Measurements from ENCODE around the gene TSPAN6. TPM values are rescaled to one million over a fixed set of nuclear protein-coding genes. Genes with fewer than 3 reads are reported as not detected.

Gene TSPAN6
- polyA plus RNA-seq, 1 donor from 2014 or later = 63.3 TPM

DNA sequence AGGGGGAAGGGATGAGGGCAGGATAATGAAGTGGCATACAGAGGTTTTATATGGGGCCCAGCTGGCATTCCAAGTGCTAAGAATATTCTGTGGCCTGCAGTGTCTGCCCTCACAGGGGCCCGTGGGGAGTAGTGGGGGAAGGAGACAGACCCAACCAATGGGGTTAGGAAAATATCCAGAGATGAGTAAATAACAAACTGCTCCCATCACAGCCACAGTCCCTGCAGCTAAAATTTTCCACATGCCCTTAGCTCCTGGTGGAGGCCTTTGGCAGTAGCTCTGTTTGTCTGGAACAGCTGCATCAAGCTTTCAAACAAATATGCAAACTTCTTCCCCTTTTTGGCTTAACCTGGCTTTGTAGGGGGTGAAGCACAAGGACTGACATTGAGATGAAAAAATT, 10.5 kb upstream of the TSPAN6 start:
- TF ChIP-seq SMC3 (conservative IDR thresholded peaks at IDR 0.05; ENCODE audit: poor library complexity) (no peak), EP300 (conservative IDR thresholded peaks at IDR 0.05; ENCODE audit: poor library complexity, severe bottlenecking) (no peak), REST (IDR thresholded peaks at IDR 0.05; ENCODE audit: borderline replicate concordance) (no peak), TAF1 (IDR thresholded peaks at IDR 0.05; ENCODE audit: low read depth) (no peak), EZH2 (IDR thresholded peaks at IDR 0.05; ENCODE audit: borderline replicate concordance, insufficient read depth, low read length, poor library complexity, severe bottlenecking) (no peak), POLR2AphosphoS5 (IDR thresholded peaks at IDR 0.05) (no peak), RAD21 (conservative IDR thresholded peaks at IDR 0.05) (no peak), CTCF (IDR thresholded peaks at IDR 0.05; ENCODE audit: poor library complexity, severe bottlenecking) (no peak), MXI1 (conservative IDR thresholded peaks at IDR 0.05; ENCODE audit: poor library complexity, severe bottlenecking) (no peak)
- H3K27me3 ChIP-seq (ENCODE audit: insufficient read depth, low read depth, low read length) = no peaks in the 10 kb centered on the region
- no peaks in the 10 kb centered on the region for H3K79me2 ChIP-seq (replicated peaks; ENCODE audit: insufficient read depth, low read length)
- no peaks in the 10 kb centered on the region for H3K36me3 ChIP-seq (ENCODE audit: insufficient read depth, low read length)
- no peaks in the 10 kb centered on the region for H3K9me3 ChIP-seq (ENCODE audit: low read length)
- no peak overlapping the region for H3K9ac ChIP-seq (ENCODE audit: low read length)
- no peaks in the 10 kb centered on the region for H3F3A ChIP-seq (ENCODE audit: insufficient read depth, low read length, poor library complexity, severe bottlenecking)
- H3K27ac ChIP-seq (ENCODE audit: low read length) = no peak overlapping the region
- H2AFZ ChIP-seq (ENCODE audit: low read depth, low read length) = no peak overlapping the region
- no peaks in the 10 kb centered on the region for H3K9me2 ChIP-seq (ENCODE audit: insufficient read depth, low read length)
- H3K4me3 ChIP-seq (ENCODE audit: low read length) = no peak overlapping the region
- no peak overlapping the region for H3K4me2 ChIP-seq (ENCODE audit: low read length)
- no peaks in the 10 kb centered on the region for H4K20me1 ChIP-seq (ENCODE audit: insufficient read depth)

DNA sequence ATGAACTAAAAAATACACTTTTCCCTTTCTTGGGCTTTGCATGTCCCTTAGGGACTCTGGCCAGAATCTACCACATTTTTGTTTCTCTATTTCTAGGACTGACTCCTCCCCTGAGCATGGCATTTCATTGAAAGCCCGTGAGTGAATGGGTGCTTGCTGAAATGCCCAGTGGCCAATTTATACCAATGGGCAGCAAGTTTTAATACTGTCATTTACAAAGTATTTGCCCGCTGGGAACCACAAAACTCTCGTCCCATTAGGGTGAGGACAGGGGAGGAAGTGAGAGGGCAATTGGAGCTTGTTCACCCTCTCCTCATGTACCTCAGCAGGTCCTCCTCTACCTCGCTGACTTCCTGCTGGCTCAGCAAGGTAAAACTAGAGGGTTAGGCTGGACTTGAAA, 8.5 kb upstream of the TSPAN6 start:
- Histone ChIP-seq H3K36me3 (ENCODE audit: insufficient read depth, low read length) (no peaks in the 10 kb centered on the region), H3K9ac (ENCODE audit: low read length) (no peak overlapping the region), H3K79me2 (replicated peaks; ENCODE audit: insufficient read depth, low read length) (no peaks in the 10 kb centered on the region), H3K9me3 (ENCODE audit: low read length) (no peaks in the 10 kb centered on the region), H3K4me3 (ENCODE audit: low read length) (no peak overlapping the region), H3K9me2 (ENCODE audit: insufficient read depth, low read length) (no peaks in the 10 kb centered on the region), H3K27ac (ENCODE audit: low read length) (no peak overlapping the region), H3K27me3 (ENCODE audit: insufficient read depth, low read depth, low read length) (no peaks in the 10 kb centered on the region), H3K4me2 (ENCODE audit: low read length) (no peak overlapping the region), H3F3A (ENCODE audit: insufficient read depth, low read length, poor library complexity, severe bottlenecking) (no peaks in the 10 kb centered on the region), H2AFZ (ENCODE audit: low read depth, low read length) (no peak overlapping the region), H4K20me1 (ENCODE audit: insufficient read depth) (no peaks in the 10 kb centered on the region)
- TF ChIP-seq CTCF (IDR thresholded peaks at IDR 0.05; ENCODE audit: poor library complexity, severe bottlenecking) (no peak), SMC3 (conservative IDR thresholded peaks at IDR 0.05; ENCODE audit: poor library complexity) (no peak), EZH2 (IDR thresholded peaks at IDR 0.05; ENCODE audit: borderline replicate concordance, insufficient read depth, low read length, poor library complexity, severe bottlenecking) (no peak), POLR2AphosphoS5 (IDR thresholded peaks at IDR 0.05) (no peak), MXI1 (conservative IDR thresholded peaks at IDR 0.05; ENCODE audit: poor library complexity, severe bottlenecking) (no peak), EP300 (conservative IDR thresholded peaks at IDR 0.05; ENCODE audit: poor library complexity, severe bottlenecking) (no peak), RAD21 (conservative IDR thresholded peaks at IDR 0.05) (no peak), REST (IDR thresholded peaks at IDR 0.05; ENCODE audit: borderline replicate concordance) (no peak), TAF1 (IDR thresholded peaks at IDR 0.05; ENCODE audit: low read depth) (no peak)

Data from neural cell (in vitro differentiated cells).